Activated CD8-positive, alpha-beta memory T cell treated with anti-CD3 and anti-CD28 coated beads for 1 hour (primary cell): ENCODE results near the gene CTBP2.
"Not testable (repeated sequence)": the region's sequence is repeated elsewhere in the genome, so short reads cannot be mapped to it uniquely, and the experiment has no call there.

Source experiments
- DNase-seq, 2 donors: peaks; one replicate each; pipeline ENCODE4 v3.0.0-alpha.2; 2020; ENCODE audit warnings: low read depth in 1 of 2; ENCODE audit errors: extremely low read depth in 1 of 2

Gene CTBP2

DNA sequence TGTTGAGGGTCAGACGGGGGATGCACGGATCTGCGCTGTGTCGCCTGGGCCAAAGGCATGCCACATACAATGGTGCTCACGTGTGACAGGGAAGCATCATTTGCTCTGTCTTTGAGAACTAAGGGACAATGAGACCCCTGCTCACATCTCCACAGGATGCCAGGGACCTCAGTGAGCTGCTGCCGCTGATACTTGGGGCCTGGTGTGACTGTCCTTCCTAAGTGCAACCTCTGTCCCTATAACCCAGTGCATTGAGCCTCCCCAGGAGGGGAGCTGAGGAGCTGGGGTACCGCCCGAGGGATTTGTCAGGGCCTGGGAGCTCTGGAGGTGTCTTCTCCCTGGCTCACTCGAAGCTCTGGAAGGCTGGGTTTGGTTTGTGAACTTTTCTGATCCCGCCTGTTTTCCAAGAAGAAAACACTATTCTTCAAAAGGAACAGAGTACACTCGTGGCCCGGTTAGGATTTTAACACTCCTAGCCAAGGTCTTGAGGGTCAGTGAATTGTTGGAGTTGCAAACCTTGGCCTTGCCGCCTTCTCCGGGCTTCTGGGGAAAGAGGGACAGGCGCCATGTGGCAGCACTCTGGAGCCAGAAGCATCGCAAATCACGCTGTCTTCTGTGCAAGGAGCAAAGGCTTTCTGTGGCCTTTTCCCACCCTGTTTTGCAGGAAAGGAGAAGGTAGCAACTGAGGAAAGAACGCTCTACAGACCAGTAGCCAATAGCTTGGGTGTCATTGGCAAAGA lies 26.2 kb upstream of the CTBP2 start:
- DNase-seq: no peak

GRCh38 chr10:125179107-125179506 lies 18.7 kb upstream of the CTBP2 start:
- not testable (repeated sequence) for DNase-seq

DNA sequence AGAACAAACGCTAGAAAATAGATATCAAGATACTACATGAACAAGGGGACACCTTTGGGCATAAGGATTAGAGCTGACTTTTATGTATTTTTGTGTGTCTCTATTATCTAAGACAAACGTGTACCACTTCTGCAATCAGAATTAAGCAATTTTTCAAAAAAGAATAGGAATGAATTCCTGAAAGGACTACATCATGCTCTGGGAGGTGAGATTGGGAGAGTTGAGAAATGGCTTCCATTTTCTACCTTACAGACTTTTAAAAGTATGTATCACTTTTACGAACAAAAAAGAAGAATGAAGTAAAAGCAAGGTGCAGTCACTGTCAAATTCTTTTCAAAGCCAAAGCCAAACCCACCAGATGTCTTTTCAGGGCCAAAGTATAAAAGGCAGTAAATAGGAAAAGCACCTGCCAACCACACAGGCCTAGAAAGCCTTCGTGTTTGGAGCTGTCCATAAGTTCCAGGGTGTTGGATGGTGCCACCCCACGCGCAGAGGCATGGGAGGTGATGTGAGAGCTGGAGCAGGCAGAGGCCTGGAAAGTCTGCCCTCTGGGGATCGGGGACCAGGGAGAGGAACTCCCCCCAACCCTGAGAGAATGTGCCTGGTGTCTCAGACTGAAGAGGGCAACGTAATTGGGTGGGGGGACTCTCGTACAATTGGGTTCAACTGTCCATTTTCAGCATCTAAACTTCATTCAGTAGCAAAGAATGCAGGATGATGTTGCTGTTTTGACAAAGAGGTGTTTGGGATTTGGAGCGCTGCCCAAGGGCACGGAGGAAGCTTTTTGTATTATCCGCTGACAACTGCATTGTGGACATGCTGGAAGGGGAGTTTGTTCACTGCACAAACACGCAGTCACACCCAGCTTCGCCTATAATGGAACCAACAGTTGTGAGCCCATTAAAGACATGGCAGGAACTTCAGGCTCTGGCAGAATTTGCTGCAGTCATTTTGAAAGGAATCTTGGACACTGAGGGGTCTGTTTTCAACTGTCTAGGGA lies 17.6 kb upstream of the CTBP2 start:
- no peak for DNase-seq

DNA sequence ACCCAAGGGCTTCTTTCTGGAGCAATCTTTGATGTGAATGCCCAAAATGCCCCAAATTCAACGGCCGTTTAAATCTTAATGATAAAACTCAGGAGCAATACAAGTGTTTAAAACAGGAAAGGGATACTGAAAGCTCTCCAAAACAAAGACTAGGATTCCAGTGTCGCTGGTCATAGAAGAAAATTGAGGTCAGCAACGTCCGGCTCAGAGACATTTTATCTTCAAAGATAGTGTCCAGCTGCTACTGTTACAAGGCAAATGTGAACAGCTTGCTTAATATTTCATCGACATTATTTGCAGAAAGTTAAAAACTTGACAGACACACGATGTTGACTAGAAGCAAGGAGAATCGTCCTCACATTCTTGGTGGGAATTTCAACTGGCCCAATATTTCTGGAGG lies 15.4 kb upstream of the CTBP2 start:
- no peak for DNase-seq

DNA sequence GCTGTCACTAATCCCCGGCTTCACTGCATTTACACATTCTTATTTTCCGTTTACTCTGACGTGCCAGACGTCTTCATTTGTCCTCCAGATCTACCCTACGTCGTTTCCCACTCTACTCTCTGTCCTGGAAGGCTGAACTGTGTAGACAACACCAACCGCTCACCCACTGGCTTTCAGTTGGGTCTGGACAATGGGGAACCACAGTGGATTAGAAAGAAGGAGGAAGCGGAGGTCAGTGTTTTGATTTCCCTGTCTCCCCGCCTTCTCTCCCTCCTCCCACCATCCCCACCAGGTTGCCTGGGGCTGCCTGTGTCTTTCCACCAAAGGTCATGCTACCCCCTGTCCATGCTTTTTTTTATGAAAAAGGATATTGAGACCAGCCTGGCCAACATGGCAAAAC lies 14.0 kb upstream of the CTBP2 start:
- DNase-seq: no peak

- no peak for DNase-seq
Observed at GRCh38 chr10:125172694-125173093, 12.3 kb upstream of the CTBP2 start.

- DNase-seq: no peak
Observed at GRCh38 chr10:125171402-125172306, 11.3 kb upstream of the CTBP2 start.

DNA sequence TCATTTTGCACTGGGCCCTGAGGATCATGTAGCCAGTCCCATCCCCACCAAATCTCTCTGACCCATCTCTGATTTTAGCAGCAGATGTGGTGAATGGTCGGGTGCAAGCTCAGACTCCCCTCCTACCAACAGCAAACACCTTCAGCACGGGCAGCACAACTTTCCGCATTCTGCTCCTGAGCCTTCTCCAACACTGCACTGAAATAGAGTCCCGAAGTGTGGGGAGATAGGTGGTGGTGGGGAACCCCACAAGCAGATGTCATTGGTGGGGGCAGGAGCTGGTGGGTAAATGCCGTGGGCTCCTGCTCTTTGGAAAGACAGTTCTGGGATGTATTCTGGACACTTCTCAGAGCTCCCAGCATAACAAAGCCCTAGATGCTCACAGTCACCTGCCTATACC lies 9.6 kb upstream of the CTBP2 start:
- DNase-seq: no peak

DNA sequence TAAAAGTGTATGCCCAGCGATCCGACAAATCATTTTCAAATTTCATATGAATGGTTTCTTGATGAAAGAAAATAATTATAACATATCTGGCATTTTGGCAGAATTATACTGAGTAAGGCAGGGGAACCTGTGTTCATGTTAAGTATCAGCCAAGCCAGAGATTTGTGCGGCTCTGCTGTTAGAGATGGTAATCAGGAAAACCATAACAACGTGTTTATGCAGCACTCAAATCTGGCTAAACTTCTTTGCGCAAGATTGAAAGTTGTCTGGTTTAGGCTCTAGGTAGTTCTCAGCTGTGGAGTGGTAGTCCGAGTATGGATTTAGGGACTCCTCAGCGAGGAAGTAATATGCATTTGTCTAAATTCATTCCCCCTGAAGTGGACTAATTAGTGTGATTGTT lies 8.9 kb upstream of the CTBP2 start:
- no peak for DNase-seq

DNA sequence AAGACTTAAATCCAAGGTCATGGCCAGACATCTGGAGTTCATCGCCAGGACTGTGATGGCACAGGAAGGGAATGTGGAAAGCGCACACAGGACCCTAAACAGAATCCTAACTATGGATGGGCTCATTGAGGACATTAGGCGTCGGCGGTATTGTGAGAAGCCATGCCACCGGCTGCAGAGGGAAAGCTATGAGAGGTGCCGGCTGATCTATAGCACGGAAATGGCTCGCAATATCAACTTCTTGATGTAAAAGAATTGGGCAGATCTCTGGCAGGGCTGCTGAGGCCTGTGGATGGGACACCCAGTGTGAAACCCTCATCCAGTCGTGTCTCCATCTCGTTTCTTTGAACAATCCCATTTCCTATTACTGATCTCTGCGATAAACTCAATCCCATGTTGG lies 6.3 kb upstream of the CTBP2 start:
- no peak for DNase-seq

GRCh38 chr10:125165584-125166573 lies 5.5 kb upstream of the CTBP2 start:
- no peak for DNase-seq

GRCh38 chr10:125164421-125164820 lies 4.1 kb upstream of the CTBP2 start:
- no peak for DNase-seq

DNA sequence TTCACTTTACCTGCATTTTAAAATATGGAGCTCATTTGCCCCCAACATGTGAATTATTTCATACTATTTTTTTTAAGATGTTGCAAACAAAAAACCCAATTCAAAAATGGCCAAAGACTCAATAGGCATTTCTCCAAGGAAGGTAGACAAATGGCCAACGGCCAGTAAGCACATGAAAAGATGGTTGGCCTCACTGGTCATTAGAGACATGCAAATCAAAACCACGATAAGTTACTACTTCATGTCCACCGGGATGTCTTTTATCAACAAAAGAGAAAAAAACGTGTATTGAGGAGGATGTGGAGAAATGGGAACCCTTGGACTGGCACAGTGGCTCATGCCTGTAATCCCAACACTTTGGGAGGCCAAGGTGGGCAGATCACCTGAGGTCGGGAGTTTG lies 3.4 kb upstream of the CTBP2 start:
- DNase-seq: no peak

- DNase-seq: not testable (repeated sequence)
Observed at GRCh38 chr10:125163312-125163711, 2.9 kb upstream of the CTBP2 start.

DNA sequence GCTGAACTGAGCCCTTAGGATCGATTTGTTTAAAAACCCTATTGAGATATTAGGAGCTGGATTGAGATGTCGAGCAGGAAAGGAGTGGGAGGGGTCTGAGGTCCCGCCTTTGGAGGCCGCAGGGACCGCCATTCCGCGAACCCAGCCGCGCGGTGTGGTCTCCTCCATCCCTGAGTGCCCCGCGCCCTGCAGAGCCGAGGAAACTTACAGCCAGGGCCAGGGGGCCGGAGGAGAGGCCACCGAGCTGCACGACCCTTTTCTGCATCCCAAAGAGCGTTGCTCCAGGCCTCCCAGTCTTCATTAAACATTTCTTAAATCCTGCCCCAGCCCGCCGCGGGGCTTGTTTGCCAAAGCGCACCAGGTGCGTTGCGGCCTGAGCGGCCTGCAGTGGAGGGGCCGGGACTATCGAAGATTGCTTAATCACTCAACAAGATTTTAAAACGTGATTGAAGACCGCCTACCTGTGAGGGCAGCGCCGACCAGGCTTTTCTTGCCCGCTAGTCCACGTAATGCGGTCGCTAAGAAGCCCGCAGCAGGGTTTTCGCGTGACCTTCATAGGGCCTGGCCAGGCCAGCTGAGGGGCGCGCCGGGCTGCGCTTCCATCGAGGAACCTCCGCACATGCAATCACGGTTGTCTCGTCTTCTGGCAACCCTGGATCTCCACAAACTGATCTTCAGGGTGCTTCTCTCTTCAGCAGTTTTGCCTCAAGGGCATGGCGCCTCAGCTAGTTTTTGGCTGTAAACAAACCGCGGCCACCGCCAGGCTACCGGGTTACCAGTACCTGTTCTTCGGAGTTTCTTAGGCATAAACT lies 2.0 kb upstream of the CTBP2 start:
- no peak for DNase-seq

DNA sequence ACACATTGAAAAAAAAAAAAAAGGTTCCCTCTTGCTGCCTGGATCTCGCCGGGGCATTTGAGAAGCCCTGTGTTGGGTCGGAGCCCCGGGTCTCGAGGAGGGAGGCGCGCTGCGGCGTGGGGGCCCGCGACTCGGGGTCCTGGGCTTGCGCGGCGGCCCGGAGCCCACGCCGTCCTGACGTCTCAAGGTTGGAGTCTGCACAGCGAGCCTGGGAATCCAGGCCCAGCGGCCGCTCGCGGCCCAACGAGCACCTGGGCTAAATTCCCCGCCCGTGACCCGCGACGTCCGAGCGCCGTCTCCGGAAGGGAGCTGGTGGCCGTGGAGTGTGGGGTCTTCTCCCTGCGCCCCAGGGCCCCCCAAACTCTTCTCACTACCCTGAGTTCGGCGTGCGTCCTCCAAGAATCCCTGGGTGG lies 1.4 kb upstream of the CTBP2 start:
- DNase-seq: no peak

- DNase-seq: no peak
Observed at GRCh38 chr10:125160856-125161706, 718 bp upstream of the CTBP2 start.

GRCh38 chr10:125159486-125159931 lies 854 bp downstream of the CTBP2 start:
- no peak for DNase-seq
